HG03571 (cell line): Measurements from ENCODE around the gene SPOCK2.
"Not testable (repeated sequence)": the region's sequence is repeated elsewhere in the genome, so short reads cannot be mapped to it uniquely, and the experiment has no call there.

Source experiments
- ATAC-seq: cut with Tn5 transposase; IDR thresholded peaks from one replicate; pipeline ENCODE4 v1.9.1; 2021; ENCODE audit not compliant: unreplicated experiment

The SPOCK2 gene

GRCh38 chr10:72108004-72108370, 19.6 kb upstream of the SPOCK2 start:
- ATAC-seq: not testable (repeated sequence)

- no peak for ATAC-seq
Observed at GRCh38 chr10:72107325-72108003, 19.1 kb upstream of the SPOCK2 start.

DNA sequence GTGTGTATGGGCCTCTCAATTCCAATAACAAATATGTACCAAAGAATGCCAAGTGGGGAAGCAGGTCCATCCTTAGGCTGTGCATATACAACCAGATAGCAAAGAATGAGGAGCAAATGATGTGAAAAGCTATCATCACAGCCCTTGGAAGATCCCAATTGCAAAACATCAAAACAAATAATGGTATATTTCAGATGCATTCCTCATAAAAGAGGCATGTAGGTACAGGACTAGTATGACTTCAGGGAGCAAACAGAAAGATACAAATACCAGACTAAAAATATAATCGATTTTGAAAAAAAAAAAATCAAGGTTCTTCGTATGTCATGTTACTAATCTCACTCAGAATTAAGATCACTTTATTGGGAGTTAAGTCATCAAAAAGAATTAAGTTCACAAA, 18.5 kb upstream of the SPOCK2 start:
- ATAC-seq: no peak

- no peak for ATAC-seq
Observed at GRCh38 chr10:72106154-72106849, 18.0 kb upstream of the SPOCK2 start.

DNA sequence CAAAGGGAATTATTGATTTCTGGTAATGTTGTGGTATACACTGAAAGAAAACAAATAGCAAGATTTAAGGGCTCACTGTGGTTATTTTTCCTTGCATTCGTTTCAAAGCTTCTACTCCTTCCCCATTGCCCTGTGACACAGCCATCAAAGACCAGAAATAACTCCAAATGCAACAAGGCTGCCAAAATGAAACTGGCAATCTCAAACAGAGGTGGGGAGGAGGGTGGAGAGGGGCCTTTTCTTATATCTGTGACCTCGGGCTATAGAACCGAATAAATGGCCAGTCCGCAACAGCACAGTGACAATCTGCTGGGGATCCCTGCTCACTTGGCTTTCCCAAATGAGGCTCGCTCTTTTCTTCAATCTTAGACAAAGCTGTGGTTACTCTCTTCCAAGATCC, 17.4 kb upstream of the SPOCK2 start:
- no peak for ATAC-seq

- ATAC-seq: no peak
Observed at GRCh38 chr10:72105098-72105475, 16.7 kb upstream of the SPOCK2 start.

DNA sequence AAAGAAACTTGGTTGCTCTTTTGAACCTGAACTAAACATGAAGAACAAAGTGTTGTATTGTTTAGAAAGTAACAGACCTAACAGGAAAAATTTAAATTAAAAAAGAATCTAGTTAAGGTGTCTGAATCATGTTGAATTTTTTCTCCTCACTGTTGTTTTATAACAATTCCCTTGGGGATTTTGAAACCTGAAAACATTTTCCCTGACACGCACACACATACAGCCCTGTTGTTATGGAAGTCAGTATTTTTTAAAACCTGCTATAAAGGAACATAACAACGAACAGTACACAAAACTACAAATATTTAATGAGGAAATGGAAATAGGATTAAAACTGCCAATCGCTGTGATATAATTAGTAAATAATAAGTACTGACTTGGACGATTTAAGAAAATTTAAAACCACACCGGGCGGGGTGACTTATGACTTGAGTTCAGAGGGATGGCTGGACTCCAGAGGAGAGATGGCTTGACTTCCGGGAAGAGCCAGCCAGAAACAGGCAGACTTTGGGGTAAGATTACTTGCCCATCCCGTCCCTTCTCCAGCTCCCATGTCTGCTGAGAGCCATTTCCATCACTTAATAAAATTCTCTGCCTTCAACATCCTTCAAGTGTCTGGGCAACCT, 16.2 kb upstream of the SPOCK2 start:
- no peak for ATAC-seq

GRCh38 chr10:72099600-72099921, 11.2 kb upstream of the SPOCK2 start:
- no peak for ATAC-seq

DNA sequence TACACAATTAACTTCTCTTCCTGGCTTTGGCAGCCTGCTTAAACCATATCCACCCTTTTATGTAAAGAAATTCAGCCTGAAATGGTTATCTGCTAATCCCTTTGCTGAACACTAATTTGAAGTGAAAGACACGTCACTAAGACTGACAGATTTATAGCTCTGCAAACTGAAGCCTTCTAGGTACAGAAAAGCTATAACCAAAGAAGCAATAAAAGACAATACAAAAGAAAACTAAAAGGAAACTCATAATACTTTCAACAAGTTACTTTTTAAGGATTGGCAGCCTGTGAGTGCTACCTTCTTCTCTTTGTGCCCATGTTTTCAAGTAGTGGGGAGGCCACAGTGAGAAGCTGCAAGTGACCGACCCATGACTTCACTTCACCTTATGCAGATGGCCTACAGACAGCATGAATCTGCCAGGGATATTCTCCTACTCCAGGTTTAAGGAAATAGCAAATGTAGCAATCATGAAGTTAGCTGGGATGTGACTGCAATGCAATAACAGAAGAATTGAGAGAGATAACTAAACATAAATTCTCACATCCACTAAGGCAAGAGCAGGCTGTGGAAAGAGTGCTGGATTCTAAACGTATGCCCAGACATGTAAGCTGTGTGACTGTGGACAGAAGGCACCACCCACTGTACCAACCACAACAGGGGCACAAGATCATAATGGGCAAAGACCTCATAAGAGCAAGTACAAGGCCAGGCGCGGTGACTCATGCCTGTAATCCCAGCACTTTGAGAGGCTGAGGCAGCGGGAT, 10.7 kb upstream of the SPOCK2 start:
- no peak for ATAC-seq

- ATAC-seq: no peak
Observed at GRCh38 chr10:72098301-72098835, 10.0 kb upstream of the SPOCK2 start.

GRCh38 chr10:72097448-72098300, 9.3 kb upstream of the SPOCK2 start:
- ATAC-seq: no peak

- ATAC-seq: no peak
Observed at GRCh38 chr10:72096115-72097000, 8.0 kb upstream of the SPOCK2 start.

- ATAC-seq: no peak
Observed at GRCh38 chr10:72095195-72095594, 6.8 kb upstream of the SPOCK2 start.

DNA sequence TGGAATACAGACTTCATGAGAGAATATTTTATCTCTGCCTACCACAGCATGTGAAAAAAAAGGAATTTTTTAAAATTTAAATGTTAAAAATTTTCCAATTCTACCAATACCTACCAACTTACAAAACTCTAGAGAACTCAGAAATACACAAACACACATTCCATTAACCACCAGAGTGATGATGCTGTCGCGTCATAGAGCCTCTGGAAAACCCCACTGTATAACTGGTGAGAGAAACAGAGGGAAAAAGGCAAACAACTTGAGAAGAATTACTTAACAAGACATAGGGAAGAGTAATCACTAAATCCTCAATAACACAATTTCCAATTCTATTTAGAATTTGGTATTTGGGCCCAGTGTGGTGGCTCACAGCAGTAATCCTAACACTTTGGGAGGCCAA, 6.2 kb upstream of the SPOCK2 start:
- no peak for ATAC-seq

GRCh38 chr10:72093450-72093849, 5.1 kb upstream of the SPOCK2 start:
- ATAC-seq: no peak

- no peak for ATAC-seq
Observed at GRCh38 chr10:72092987-72093386, 4.6 kb upstream of the SPOCK2 start.

DNA sequence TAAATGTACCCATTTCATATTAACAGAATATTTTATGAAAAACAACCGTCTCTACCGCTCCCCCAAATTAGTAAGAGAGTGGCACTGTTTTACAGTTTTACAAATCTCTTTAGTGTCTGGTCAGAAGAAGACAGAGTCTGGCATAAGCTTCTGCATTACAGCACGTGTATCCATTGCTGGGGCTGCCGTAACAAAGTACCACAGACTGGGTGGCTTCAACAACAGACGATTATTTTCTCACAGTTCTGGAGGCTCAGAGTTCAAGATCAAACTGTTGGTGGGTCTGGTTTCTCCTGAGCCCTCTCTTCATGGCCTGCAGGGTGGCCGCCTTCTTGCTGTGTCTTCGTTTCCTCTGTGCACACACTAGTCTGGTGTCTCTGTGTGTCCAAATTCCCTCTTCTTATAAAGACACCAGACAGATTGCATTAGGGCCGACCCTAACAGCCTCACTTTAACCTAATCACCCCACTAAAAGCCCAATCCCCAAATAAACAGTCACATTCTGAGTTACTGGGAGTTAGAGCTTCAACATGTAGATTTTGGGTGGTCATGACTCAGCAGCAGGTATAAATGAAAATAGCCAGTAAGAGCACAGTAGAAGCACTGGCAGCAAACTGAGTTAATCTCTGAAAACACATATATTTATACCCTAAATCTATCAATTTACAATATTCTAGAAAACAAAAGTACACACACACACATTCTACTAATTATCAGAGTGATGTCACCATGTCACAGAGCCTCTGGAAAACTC, 4.0 kb upstream of the SPOCK2 start:
- ATAC-seq: no peak

- no peak for ATAC-seq
Observed at GRCh38 chr10:72090326-72090725, 2.0 kb upstream of the SPOCK2 start.

DNA sequence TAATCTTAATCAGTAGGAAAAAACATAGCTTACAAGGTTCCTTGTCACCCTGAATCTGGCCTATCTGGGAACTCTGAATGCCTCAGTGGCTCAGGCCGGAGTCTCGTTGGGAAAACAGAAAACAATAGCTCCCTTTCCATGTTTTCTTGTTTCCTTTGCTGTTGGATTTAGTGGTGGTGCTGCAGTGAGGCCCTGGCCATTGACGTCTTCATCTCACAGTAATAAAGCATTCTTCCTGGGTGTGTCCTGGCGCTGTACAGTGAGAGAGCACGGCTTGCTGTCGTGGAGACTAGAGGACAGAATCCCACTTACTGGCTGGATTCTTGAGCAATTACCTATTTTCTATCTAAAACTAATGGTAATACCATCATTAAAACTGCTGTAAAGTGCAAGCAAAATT, 1.3 kb upstream of the SPOCK2 start:
- no peak for ATAC-seq
